LNCaP clone FGC (cell line): ENCODE measurements around the gene UXS1.

Source experiments
- DNase-seq: peaks from one replicate; pipeline ENCODE4 v3.0.0-alpha.2; 2011; ENCODE audit warnings: low read depth
- H3K4me3 ChIP-seq: 2 replicates; pipeline ENCODE4 v1.5.1; 2011; ENCODE audit warnings: mild to moderate bottlenecking, low read depth, low read length, control low read depth
- CTCF ChIP-seq: IDR thresholded peaks from 2 replicates; pipeline ENCODE4 v1.5.1; 2012; ENCODE audit warnings: mild to moderate bottlenecking; ENCODE audit not compliant: control insufficient read depth, insufficient read depth; ENCODE audit errors: extremely low read depth

The UXS1 gene

GRCh38 chr2:106180602-106181001 is 13.5 kb downstream of the UXS1 start:
- no peak overlapping the region for H3K4me3 ChIP-seq
- no peak for DNase-seq
- TF ChIP-seq CTCF: no peak

- TF ChIP-seq CTCF: no peak
- DNase-seq: no peak
- no peak overlapping the region for H3K4me3 ChIP-seq
These were observed 15.4 kb downstream of the UXS1 start for GRCh38 chr2:106178716-106179115.

- TF ChIP-seq CTCF: no peak
- H3K4me3 ChIP-seq: no peak overlapping the region
- DNase-seq: no peak
These were observed 16.5 kb downstream of the UXS1 start for GRCh38 chr2:106177581-106177980.

DNA sequence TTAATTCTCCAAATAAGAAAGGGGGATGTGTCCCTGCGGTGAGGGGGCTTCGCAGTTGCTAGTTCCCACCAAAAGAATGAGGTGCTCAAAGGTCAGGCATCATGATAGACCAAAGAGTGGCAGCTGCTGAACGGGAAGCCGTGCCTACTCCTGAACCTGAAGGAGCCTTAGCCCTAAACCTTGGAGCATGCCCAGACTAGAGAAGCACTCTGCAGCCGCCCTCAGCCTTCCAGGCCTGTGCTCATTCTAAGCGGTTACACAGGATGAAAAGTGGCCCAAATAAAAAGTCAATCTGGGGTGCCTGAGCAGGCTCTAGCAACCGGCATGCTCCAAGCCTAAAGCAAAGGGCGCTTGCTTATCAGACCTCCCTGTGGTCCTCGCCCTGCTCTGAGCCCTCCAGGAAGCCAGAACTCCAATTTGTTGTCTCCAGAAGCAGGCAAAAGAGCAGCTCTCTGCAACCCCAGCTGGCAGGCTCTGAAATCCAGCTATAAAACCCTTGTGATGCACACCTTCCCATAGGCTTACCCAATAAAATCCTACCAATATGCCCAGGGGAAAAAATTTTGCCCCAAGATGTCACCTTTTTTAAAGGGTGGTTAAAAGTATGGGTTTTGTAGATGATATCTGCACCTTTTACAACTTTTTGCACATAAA is 17.5 kb downstream of the UXS1 start:
- no peak for DNase-seq
- TF ChIP-seq CTCF: no peak

GRCh38 chr2:106175086-106175850 is 18.8 kb downstream of the UXS1 start:
- DNase-seq: no peak
- no peak overlapping the region for H3K4me3 ChIP-seq
- TF ChIP-seq CTCF: no peak

More for the DNA sequence above, 17.5 kb downstream of the UXS1 start:
- no peak overlapping the region for H3K4me3 ChIP-seq

- TF ChIP-seq CTCF: no peak
- no peak overlapping the region for H3K4me3 ChIP-seq
- DNase-seq: no peak
These were observed 20.0 kb downstream of the UXS1 start for GRCh38 chr2:106174056-106174455.

- no peak for TF ChIP-seq CTCF
- no peak overlapping the region for H3K4me3 ChIP-seq
These were observed 21.5 kb downstream of the UXS1 start for GRCh38 chr2:106172649-106173048.

More at GRCh38 chr2:106172649-106173048, 21.5 kb downstream of the UXS1 start:
- DNase-seq: no peak
